ENCODE data around the gene PCSK7. TPM values are rescaled to one million over a fixed set of nuclear protein-coding genes. Genes with fewer than 3 reads are reported as not detected.

Gene PCSK7
- total and polyA plus RNA-seq, 2 of the 8 experiments (the other 6 are each of a cell fraction or from before 2014, with no cell fraction given) = 23.4 to 38.5 TPM

- TF ChIP-seq E2F6 (IDR thresholded peaks at IDR 0.05) (no peak), EZH2 (IDR thresholded peaks at IDR 0.05; ENCODE audit: low read depth, low read length, severe bottlenecking) (no peak), RBBP5 (IDR thresholded peaks at IDR 0.05; ENCODE audit: borderline replicate concordance, low read depth, low read length) (0 out of 2 replicates have a peak, but pooled peaks have one; percentile 60), PHF8 (conservative IDR thresholded peaks at IDR 0.05; ENCODE audit: low read depth, low read length) (no peak), HDAC2 (IDR thresholded peaks at IDR 0.05; ENCODE audit: borderline replicate concordance in 1 of 2, low read depth in 2 of 2, low read length in 2 of 2) (no peak; a peak in 1 of 4 replicates), CHD2 (IDR thresholded peaks at IDR 0.05; ENCODE audit: low read length) (no peak), TAF7 (optimal IDR thresholded peaks at IDR 0.05; ENCODE audit: borderline replicate concordance, low read depth, low read length) (no peak), USF2 (IDR thresholded peaks at IDR 0.05; ENCODE audit: low read length) (no peak), ATF2 (IDR thresholded peaks at IDR 0.05; ENCODE audit: low read length) (peak; percentile 92), SUZ12 (IDR thresholded peaks at IDR 0.05; ENCODE audit: low read length) (no peak), YY1 (IDR thresholded peaks at IDR 0.05; ENCODE audit: low read depth, low read length) (no peak; the same call in 1 of the 2 replicates), ASH2L (IDR thresholded peaks at IDR 0.05; ENCODE audit: low read length) (no peak), RAD21 (IDR thresholded peaks at IDR 0.05 in 1 of 2, conservative IDR thresholded peaks at IDR 0.05 in 1 of 2; ENCODE audit: low read depth in 2 of 2, low read length in 2 of 2) (no peak), HDAC6 (IDR thresholded peaks at IDR 0.05; ENCODE audit: low read depth, low read length) (no peak), CREB1 (IDR thresholded peaks at IDR 0.05) (peak; percentile 88), GTF2F1 (IDR thresholded peaks at IDR 0.05; ENCODE audit: borderline replicate concordance, low read depth, low read length) (no peak), SP4 (IDR thresholded peaks at IDR 0.05; ENCODE audit: low read length) (no peak), TBP (IDR thresholded peaks at IDR 0.05; ENCODE audit: low read depth, low read length) (peak; percentile 76), BACH1 (IDR thresholded peaks at IDR 0.05; ENCODE audit: low read length) (peak; percentile 57; the same call in 1 of the 2 replicates), SAP30 (IDR thresholded peaks at IDR 0.05; ENCODE audit: insufficient read depth, insufficient replicate concordance, low read length) (no peak)
Measured at GRCh38 chr11:117178210-117179034, 53.5 kb downstream of the PCSK7 start, which contains the start of gene SIDT2 (continued).

Data from H1 (cell line).